ENCODE measurements around the gene HDAC4. TPM values are rescaled to one million over a fixed set of nuclear protein-coding genes. Genes with fewer than 3 reads are reported as not detected.
A peak's percentile ranks its signal among the peaks of the same experiment; 100 is the strongest.

The HDAC4 gene
- total RNA-seq, 4 donors from 2014 or later = 51.4 to 107 (median 70.8) TPM

GRCh38 chr2:239268082-239268481 lies 132.7 kb downstream of the HDAC4 start:
- Histone ChIP-seq H3K27ac (peak overlapping the region; percentile 83), H3K27me3 (no peaks in the 10 kb centered on the region), H3K9me3 (no peaks in the 10 kb centered on the region), H3K4me3 (no peak overlapping the region), H3K4me1 (peaks cover 59% of the 10 kb centered on the region), H3K36me3 (no peaks in the 10 kb centered on the region)
- DNase-seq (ENCODE audit: low spot score in 2 of 2) = peak; percentile 65 to 78
- TF ChIP-seq EP300 (IDR thresholded peaks at IDR 0.05) (no peak), CTCF (IDR thresholded peaks at IDR 0.05) (no peak), POLR2A (IDR thresholded peaks at IDR 0.05) (no peak), POLR2AphosphoS5 (IDR thresholded peaks at IDR 0.05) (no peak)
- 51% methylated on average over 6 of the region's 6 CpGs for whole genome bisulfite sequencing

GRCh38 chr2:239267288-239267951 lies 133.4 kb downstream of the HDAC4 start:
- Histone ChIP-seq H3K27me3 (no peaks in the 10 kb centered on the region), H3K9me3 (no peaks in the 10 kb centered on the region), H3K4me1 (peaks cover 59% of the 10 kb centered on the region), H3K36me3 (no peaks in the 10 kb centered on the region), H3K27ac (peak overlapping the region; percentile 83), H3K4me3 (peak overlapping the region; percentile 32)
- DNase-seq (ENCODE audit: low spot score in 2 of 2) = peak; percentile 85 to 86
- TF ChIP-seq POLR2AphosphoS5 (IDR thresholded peaks at IDR 0.05) (peak in 1 of 3 donors; percentile 26), EP300 (IDR thresholded peaks at IDR 0.05) (no peak), POLR2A (IDR thresholded peaks at IDR 0.05) (peak in 1 of 2 donors; percentile 21)
- WGBS = 44% methylated on average over 16 of the region's 22 CpGs

GRCh38 chr2:239266779-239267287 lies 134.0 kb downstream of the HDAC4 start:
- H3K4me3 ChIP-seq = peak overlapping the region; percentile 32
- no peaks in the 10 kb centered on the region for H3K27me3 ChIP-seq
- peak overlapping the region; percentile 83 for H3K27ac ChIP-seq
- WGBS = 78% methylated on average over 7 of the region's 10 CpGs
- TF ChIP-seq POLR2AphosphoS5 (IDR thresholded peaks at IDR 0.05) = no peak
- TF ChIP-seq POLR2A (IDR thresholded peaks at IDR 0.05) = no peak
- TF ChIP-seq CTCF (IDR thresholded peaks at IDR 0.05) = no peak
- TF ChIP-seq EP300 (IDR thresholded peaks at IDR 0.05) = no peak
- peak; percentile 62 to 69 for DNase-seq (ENCODE audit: low spot score in 2 of 2)
- H3K9me3 ChIP-seq = no peaks in the 10 kb centered on the region
- H3K4me1 ChIP-seq = peaks cover 61% of the 10 kb centered on the region
- no peaks in the 10 kb centered on the region for H3K36me3 ChIP-seq

- WGBS = 97% methylated on average over 4 of the region's 4 CpGs
- TF ChIP-seq POLR2AphosphoS5 (IDR thresholded peaks at IDR 0.05) (no peak), POLR2A (IDR thresholded peaks at IDR 0.05) (no peak), EP300 (IDR thresholded peaks at IDR 0.05) (no peak), CTCF (IDR thresholded peaks at IDR 0.05) (no peak)
Observed at GRCh38 chr2:239266434-239266766, 134.4 kb downstream of the HDAC4 start.

GRCh38 chr2:239265681-239266433 lies 135.0 kb downstream of the HDAC4 start:
- DNase-seq (ENCODE audit: low spot score in 2 of 2) = peak; percentile 69 to 70
- Histone ChIP-seq H3K27ac (peak overlapping the region; percentile 83), H3K27me3 (no peaks in the 10 kb centered on the region), H3K4me1 (peaks cover 63% of the 10 kb centered on the region), H3K9me3 (no peaks in the 10 kb centered on the region), H3K4me3 (peak overlapping the region; percentile 32), H3K36me3 (no peaks in the 10 kb centered on the region)
- TF ChIP-seq POLR2AphosphoS5 (IDR thresholded peaks at IDR 0.05) (no peak), POLR2A (IDR thresholded peaks at IDR 0.05) (no peak), CTCF (IDR thresholded peaks at IDR 0.05) (no peak), EP300 (IDR thresholded peaks at IDR 0.05) (no peak)
- WGBS = 94% methylated on average over 8 of the region's 14 CpGs

More at GRCh38 chr2:239266434-239266766, 134.4 kb downstream of the HDAC4 start:
- H3K27me3 ChIP-seq = no peaks in the 10 kb centered on the region
- DNase-seq (ENCODE audit: low spot score in 2 of 2) = peak in 1 of 2 donors; percentile 64
- no peaks in the 10 kb centered on the region for H3K36me3 ChIP-seq
- peaks cover 63% of the 10 kb centered on the region for H3K4me1 ChIP-seq
- H3K9me3 ChIP-seq = no peaks in the 10 kb centered on the region
- H3K27ac ChIP-seq = peak overlapping the region; percentile 83
- peak overlapping the region; percentile 32 for H3K4me3 ChIP-seq
